Endothelial cell of umbilical vein (primary cell): ENCODE data around the gene FAM120B.

Source experiments
- CTCF ChIP-seq, 2 donors: IDR thresholded peaks; 1 replicate in 1 of 2; 2 replicates in 1 of 2; pipeline ENCODE4 v1.5.1; 2011; ENCODE audit warnings: low read length in 2 of 2, mild to moderate bottlenecking in 2 of 2, moderate library complexity in 2 of 2, control low read depth in 1 of 2, inconsistent platforms in 1 of 2, low read depth in 1 of 2; ENCODE audit not compliant: insufficient read depth in 1 of 2; ENCODE audit errors: extremely low read depth in 1 of 2
- FOS ChIP-seq: IDR thresholded peaks from 2 replicates; pipeline ENCODE4 v1.6.1; 2011; ENCODE audit warnings: mild to moderate bottlenecking, low read length, moderate library complexity, borderline replicate concordance; ENCODE audit not compliant: insufficient read depth
- GATA2 ChIP-seq: IDR thresholded peaks from 2 replicates; pipeline ENCODE4 v1.7.0; 2011; ENCODE audit warnings: low read depth, mild to moderate bottlenecking, moderate library complexity, mixed read lengths, low read length; ENCODE audit not compliant: insufficient read length, insufficient read depth
- JUN ChIP-seq: IDR thresholded peaks from 2 replicates; pipeline ENCODE4 v1.6.1; 2011; ENCODE audit warnings: borderline replicate concordance, low read depth; ENCODE audit not compliant: insufficient read length, insufficient read depth
- MYC ChIP-seq: IDR thresholded peaks from one replicate; pipeline ENCODE4 v1.6.1; 2011; ENCODE audit warnings: mild to moderate bottlenecking, low read depth, low read length
- POLR2A ChIP-seq: IDR thresholded peaks from 2 replicates; pipeline ENCODE4 v1.6.1; 2012; ENCODE audit warnings: low read depth, mild to moderate bottlenecking, control low read depth, low read length
- POLR2AphosphoS5 ChIP-seq: IDR thresholded peaks from 2 replicates; pipeline ENCODE4 v1.6.1; 2012; ENCODE audit warnings: low read depth, mild to moderate bottlenecking, control low read depth, low read length, moderate library complexity; ENCODE audit not compliant: insufficient read depth
- TF ChIP-seq, protein P1 (sequence below): IDR thresholded peaks from 2 replicates; pipeline ENCODE4 v1.6.1; 2011; ENCODE audit not compliant: insufficient read depth, insufficient read length

GRCh38 chr6:170313716-170314295, 7.2 kb downstream of the FAM120B start:
- TF ChIP-seq CTCF (IDR thresholded peaks at IDR 0.05; ENCODE audit: extremely low read depth in 1 of 2, insufficient read depth in 1 of 2, low read depth in 1 of 2, low read length in 2 of 2): no peak
- no peak for TF ChIP-seq FOS
- TF ChIP-seq JUN: no peak
- no peak for TF ChIP-seq POLR2A
- TF ChIP-seq GATA2: no peak
- TF ChIP-seq POLR2AphosphoS5: no peak
- TF ChIP-seq MYC: no peak
- TF ChIP-seq, protein P1, sequence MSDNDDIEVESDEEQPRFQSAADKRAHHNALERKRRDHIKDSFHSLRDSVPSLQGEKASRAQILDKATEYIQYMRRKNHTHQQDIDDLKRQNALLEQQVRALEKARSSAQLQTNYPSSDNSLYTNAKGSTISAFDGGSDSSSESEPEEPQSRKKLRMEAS: no peak
